ENCODE results near the gene MSL3B.

Gene MSL3B

DNA sequence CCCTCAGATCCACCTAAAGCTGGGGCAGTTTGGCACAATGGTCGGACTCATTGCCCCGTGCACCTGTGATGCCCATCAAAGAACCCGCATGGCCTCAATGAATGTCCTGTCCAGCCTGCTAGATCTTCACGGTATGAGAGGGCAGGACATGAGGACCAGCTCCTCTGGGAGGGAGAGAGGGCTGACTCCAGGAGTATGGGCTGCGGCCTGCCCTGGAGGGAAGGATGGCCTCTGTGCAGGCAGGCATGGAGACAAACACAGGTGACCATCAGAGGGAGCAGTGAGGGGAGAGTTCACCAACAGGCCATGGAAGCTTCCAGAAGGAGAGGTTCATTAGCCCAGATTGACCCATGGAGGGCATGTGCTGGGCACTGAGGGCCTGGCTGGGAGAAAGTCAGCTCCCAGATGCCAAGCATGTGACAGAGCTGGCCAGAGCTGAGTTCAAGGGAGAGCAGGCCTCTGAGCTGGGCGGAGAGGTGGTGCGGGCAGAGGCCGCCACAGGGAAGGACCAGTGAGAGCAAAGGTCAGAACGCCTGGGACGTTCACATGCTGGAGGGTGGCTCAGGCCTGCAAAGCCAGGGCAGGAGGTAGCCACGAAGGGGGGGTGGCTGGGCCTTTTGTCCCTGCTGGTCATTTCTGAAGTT is 50.1 kb downstream of the MSL3B start:
- Histone ChIP-seq H3K27ac (no peak overlapping the region), H3K79me2 (ENCODE audit: insufficient read depth, low read depth) (no peaks in the 10 kb centered on the region), H3K4me1 (ENCODE audit: low read depth, poor library complexity, severe bottlenecking) (no peaks in the 10 kb centered on the region), H3K36me3 (ENCODE audit: insufficient read depth) (no peaks in the 10 kb centered on the region), H2AFZ (ENCODE audit: low read depth) (no peak overlapping the region), H3K4me3 (IDR thresholded peaks at IDR 0.05; ENCODE audit: insufficient read depth, low read depth, low read length) (no peak overlapping the region), H3K9ac (no peak overlapping the region), H4K20me1 (ENCODE audit: insufficient read depth) (no peaks in the 10 kb centered on the region), H3K27me3 (ENCODE audit: insufficient read depth, low read depth) (no peaks in the 10 kb centered on the region), H3K4me2 (no peak overlapping the region)
- no peak for TF ChIP-seq CTCF (conservative IDR thresholded peaks at IDR 0.05; ENCODE audit: low read depth, low read length)

GRCh38 chr2:233817361-233817911 is 50.8 kb downstream of the MSL3B start:
- Histone ChIP-seq H3K4me2 (no peak overlapping the region), H4K20me1 (ENCODE audit: insufficient read depth) (no peaks in the 10 kb centered on the region), H3K4me1 (ENCODE audit: low read depth, poor library complexity, severe bottlenecking) (no peaks in the 10 kb centered on the region), H2AFZ (ENCODE audit: low read depth) (no peak overlapping the region), H3K36me3 (ENCODE audit: insufficient read depth) (no peaks in the 10 kb centered on the region), H3K9ac (no peak overlapping the region), H3K4me3 (IDR thresholded peaks at IDR 0.05; ENCODE audit: insufficient read depth, low read depth, low read length) (no peak overlapping the region), H3K27ac (no peak overlapping the region), H3K27me3 (ENCODE audit: insufficient read depth, low read depth) (no peaks in the 10 kb centered on the region), H3K79me2 (ENCODE audit: insufficient read depth, low read depth) (no peaks in the 10 kb centered on the region)
- no peak for TF ChIP-seq CTCF (conservative IDR thresholded peaks at IDR 0.05; ENCODE audit: low read depth, low read length)

DNA sequence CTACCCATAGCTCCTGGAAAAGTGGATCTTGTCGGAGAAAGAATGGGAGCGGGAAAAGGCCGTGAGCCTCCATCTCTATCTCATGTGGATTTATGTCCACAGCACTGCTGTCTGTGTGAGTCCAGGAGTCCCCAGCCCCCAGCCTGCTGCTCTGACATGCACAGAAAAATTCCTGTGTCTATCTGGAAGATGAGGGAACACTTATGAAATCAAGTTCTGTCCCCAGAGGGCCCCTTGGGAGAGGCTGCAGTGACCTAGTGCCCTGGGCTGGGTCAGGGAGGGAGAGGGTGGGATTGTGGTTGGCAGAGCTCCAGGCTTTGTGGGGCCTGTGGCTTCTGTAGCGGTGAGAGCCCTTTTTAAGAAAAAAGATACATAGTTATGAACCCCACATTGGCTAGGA is 51.4 kb downstream of the MSL3B start:
- Histone ChIP-seq H3K27ac (no peak overlapping the region), H3K4me3 (IDR thresholded peaks at IDR 0.05; ENCODE audit: insufficient read depth, low read depth, low read length) (no peak overlapping the region), H3K4me1 (ENCODE audit: low read depth, poor library complexity, severe bottlenecking) (no peaks in the 10 kb centered on the region), H3K4me2 (no peak overlapping the region), H4K20me1 (ENCODE audit: insufficient read depth) (no peaks in the 10 kb centered on the region), H3K9ac (no peak overlapping the region), H3K79me2 (ENCODE audit: insufficient read depth, low read depth) (no peaks in the 10 kb centered on the region), H2AFZ (ENCODE audit: low read depth) (no peak overlapping the region), H3K36me3 (ENCODE audit: insufficient read depth) (no peaks in the 10 kb centered on the region), H3K27me3 (ENCODE audit: insufficient read depth, low read depth) (no peaks in the 10 kb centered on the region)
- TF ChIP-seq CTCF (conservative IDR thresholded peaks at IDR 0.05; ENCODE audit: low read depth, low read length) = no peak

DNA sequence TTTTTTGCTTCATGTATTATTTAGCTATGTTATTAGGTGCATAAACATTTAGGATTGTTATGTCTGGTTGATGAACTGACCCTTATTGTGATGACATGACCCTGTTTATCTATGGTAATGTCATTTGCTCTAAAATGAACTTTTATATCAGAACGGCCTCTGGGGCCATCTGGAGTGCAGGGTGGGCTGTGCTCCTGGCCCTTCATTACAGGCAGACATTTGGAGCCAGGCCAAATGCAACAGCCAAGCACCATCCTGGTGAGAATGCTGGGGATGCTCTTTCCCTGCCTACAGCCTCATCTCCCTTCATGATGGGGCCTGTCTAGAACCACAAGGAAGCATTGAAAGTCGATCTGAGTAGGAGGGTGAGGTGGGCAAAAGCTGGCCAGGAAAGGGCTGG is 51.9 kb downstream of the MSL3B start:
- H3K9ac ChIP-seq = no peak overlapping the region
- no peak overlapping the region for H3K4me2 ChIP-seq
- H3K79me2 ChIP-seq (ENCODE audit: insufficient read depth, low read depth) = no peaks in the 10 kb centered on the region
- no peak overlapping the region for H2AFZ ChIP-seq (ENCODE audit: low read depth)
- H3K36me3 ChIP-seq (ENCODE audit: insufficient read depth) = no peaks in the 10 kb centered on the region
- H3K4me1 ChIP-seq (ENCODE audit: low read depth, poor library complexity, severe bottlenecking) = no peaks in the 10 kb centered on the region
- no peak overlapping the region for H3K27ac ChIP-seq
- H3K4me3 ChIP-seq (IDR thresholded peaks at IDR 0.05; ENCODE audit: insufficient read depth, low read depth, low read length) = no peak overlapping the region
- no peak for TF ChIP-seq CTCF (conservative IDR thresholded peaks at IDR 0.05; ENCODE audit: low read depth, low read length)
- no peaks in the 10 kb centered on the region for H4K20me1 ChIP-seq (ENCODE audit: insufficient read depth)
- no peaks in the 10 kb centered on the region for H3K27me3 ChIP-seq (ENCODE audit: insufficient read depth, low read depth)
